Measurements from ENCODE around the gene ARGLU1.

DNA sequence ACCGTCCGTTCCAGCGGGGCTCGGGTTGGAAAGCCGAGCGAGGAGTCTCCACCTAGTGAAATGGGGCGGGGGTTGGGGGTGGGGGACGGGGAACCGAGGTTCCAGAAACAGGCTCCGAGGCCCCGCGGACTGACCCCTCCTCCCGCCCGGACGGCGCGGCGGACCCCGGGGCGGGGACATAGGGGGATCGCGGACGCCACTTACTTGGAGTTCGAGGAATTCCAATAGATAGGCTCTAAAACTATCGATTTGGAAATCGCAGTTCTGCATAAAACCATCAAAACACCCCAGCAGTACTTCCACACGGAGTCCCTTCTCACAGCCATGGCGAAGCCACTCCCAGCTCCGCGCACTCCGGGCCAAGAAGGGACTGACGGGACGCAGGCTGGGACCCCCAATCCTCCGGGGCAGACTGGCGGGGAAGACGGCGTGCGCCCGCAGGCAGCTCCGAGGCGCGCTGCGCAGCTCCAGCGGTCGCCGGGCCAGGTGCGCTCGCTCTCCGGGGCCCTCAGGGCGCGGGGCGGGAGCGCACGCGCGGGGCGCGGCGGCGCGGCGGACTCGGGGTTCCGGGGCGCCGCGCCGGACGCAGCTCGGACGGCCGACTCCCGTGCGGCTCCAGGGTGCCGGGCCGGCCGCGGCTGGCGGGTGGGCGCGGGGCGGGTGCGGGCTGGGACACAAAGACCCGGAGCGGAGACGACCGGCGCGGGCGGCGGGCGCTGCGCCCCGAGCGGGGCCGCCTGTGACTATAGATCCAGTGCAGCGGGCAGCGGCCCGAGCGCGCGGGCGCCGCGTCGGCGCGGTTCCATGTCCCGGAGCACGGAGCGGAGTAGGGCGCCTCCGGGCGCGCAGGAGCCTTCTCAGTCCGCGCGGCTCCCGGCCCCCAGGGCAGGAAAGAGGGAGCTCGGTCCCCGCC is 33.0 kb downstream of the ARGLU1 start:
- TF ChIP-seq, protein P1, sequence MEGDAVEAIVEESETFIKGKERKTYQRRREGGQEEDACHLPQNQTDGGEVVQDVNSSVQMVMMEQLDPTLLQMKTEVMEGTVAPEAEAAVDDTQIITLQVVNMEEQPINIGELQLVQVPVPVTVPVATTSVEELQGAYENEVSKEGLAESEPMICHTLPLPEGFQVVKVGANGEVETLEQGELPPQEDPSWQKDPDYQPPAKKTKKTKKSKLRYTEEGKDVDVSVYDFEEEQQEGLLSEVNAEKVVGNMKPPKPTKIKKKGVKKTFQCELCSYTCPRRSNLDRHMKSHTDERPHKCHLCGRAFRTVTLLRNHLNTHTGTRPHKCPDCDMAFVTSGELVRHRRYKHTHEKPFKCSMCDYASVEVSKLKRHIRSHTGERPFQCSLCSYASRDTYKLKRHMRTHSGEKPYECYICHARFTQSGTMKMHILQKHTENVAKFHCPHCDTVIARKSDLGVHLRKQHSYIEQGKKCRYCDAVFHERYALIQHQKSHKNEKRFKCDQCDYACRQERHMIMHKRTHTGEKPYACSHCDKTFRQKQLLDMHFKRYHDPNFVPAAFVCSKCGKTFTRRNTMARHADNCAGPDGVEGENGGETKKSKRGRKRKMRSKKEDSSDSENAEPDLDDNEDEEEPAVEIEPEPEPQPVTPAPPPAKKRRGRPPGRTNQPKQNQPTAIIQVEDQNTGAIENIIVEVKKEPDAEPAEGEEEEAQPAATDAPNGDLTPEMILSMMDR (IDR thresholded peaks at IDR 0.05): no peak
- no peak for TF ChIP-seq POLR2A (IDR thresholded peaks at IDR 0.05)
